NCI-H1436 (cell line): ENCODE measurements around the gene TP73.

ENCODE experiments used
- DNase-seq: peaks from one replicate; lab custom pipeline; 2025; lab: John Stamatoyannopoulos, UW

Gene TP73

DNA sequence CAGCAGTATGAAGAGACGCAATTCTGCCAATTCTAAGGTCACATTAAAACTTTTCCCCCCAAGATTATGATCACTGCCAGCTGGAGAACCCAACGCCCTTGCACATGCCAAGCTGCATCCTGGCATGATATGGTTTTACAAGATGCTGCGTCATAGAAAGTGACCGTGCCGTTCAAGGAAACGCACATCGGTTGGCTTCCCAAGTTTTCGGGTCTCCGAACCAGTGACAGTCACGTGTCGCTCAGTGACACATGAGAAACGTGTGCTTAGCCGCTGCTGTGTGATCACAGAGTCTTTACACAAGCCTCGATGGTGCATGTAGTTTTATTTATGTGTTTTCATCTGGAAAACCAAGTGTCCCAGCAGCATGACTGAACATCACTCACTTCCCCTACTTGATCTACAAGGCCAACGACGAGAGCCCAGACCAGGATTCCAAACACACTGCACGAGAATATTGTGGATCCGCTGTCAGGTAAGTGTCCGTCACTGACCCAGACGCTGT lies 127.6 kb downstream of the TP73 start:
- DNase-seq = no peak

DNA sequence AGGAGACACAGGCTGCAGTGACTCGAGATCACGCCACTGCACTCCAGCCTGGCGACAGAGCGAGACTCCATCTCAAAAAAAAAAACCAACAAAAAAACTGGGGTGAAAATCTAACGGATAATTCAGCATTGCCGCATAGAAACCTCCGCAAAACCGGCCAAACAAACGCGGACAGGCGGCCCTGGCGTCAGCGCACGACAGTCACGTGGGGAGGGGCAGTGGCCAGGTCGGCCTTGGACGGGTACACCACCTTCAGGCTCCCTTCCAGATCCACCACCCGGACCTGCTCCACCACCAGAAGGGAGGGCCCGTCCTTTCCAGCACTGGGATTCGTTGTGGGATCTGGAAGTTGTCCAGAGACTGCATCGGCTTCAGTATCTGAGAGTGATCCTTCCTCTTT lies 128.6 kb downstream of the TP73 start:
- DNase-seq = no peak

DNA sequence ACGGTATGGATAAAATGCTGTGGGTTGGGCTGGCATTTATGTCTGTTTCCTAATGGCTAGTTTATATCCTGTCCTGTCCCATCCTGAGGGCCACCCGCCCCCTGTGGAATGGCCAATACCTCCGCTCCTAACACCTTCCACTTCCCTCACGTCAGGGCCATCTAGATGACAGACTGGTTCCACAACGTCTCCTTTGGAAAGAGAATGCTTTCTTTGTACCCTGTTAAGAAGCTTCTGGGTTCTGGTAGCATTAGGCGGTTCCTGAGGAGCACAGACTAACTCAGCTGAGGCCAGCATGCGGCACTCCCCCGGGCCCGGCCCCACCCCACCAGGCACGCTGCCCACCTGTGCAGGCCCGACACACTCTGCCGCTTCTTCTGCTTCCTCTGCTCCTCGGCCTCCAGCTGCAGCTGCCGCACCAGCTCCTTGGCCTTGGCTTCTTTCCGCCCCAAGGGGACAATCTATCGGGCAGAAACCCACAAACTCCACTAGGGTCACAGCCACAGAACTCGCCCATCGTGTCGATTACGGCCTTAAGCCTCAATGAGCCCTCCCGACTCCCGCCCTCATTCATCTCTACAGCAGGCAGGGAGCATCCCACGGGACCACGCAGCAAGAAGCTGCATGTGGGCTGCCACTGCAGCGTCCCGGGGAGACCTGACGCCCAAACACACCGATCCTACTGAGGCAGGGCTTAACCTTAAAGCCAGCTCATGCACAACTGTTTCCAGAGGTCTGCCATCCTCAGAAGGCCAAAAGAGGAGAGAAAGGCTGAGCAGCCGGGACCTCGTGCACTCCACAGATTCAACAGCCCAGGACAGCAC lies 131.5 kb downstream of the TP73 start:
- no peak for DNase-seq

DNA sequence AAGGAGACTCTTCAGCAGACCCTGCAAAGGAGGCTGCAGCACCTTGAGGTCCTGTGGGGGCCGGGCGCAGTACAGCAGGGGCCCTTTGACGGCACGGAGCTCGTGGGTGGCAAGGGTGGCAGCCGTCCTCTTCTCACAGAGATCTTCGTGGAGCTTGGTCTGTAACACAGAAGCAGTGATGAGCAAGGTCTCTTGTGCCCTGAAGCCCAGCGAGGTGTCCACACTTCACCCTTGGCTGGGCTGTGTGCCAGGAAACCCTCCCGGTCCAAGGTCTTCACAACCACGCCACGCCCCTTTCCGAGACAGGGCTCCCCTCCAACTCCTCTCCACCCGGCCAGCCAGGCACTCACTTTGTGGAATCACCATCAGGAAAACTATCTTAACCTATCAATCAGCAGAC lies 132.7 kb downstream of the TP73 start:
- no peak for DNase-seq

DNA sequence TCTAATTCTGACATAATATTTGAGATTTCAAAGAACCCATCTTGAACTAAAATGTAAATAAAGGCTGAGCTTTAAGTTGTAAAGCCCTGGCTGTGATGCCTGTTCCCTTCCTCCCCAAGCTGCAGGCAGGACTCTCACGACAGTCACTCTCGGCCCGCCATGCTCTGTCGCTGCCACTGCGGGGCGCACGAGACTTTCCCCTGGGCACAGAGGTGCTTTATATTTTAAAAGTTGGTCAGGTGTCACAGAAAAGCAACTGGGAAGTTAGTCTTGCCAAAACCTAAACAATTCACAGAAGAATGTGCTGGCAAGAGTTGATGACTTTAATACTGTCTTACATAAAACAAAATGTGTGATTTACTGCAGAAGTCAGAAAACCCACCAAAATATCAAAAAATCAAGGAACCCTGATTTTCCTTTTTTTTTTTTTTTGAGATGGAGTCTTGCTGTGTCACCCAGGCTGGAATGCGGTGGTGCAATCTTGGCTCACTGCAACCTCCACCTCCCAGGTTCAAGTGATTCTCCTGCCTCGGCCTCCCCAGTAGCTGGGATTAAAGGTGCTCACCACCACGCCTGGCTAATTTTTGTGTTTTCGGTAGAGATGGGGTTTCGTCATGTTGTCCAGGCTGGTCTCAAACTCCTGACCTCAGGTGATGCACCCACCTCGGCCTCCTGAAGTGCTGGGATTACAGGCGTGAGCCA lies 133.3 kb downstream of the TP73 start:
- DNase-seq = no peak
